Measurements from ENCODE around the gene ZNF473.

DNA sequence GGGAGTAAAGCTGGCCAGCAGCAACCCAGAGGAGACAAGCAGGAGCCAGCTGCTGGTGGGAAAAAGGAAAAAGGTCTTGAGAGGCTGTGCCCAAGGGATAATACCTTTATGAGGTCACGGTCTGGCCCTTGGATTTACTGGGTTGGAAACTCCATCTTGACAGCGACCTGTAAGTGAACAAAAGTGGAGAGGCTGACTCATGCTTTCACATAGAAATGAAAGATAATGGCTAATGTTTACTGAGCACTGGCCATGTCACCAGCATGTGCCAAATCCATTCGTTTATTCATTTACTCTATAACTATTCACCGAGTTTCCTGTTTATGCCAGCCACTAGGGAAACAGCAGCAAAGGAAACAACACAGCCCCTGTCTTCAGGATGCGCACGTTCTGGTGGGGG is 5.3 kb upstream of the ZNF473 start:
- TF ChIP-seq ZNF138 (CRISPR knock-in tag; conservative IDR thresholded peaks at IDR 0.05) (no peak), FOXJ3 (CRISPR knock-in tag; IDR thresholded peaks at IDR 0.05; ENCODE audit: borderline replicate concordance) (no peak), CTCF (IDR thresholded peaks at IDR 0.05) (no peak), NR3C1 (CRISPR knock-in tag; conservative IDR thresholded peaks at IDR 0.05; ENCODE audit: low read depth) (no peak), JUN (CRISPR knock-in tag; IDR thresholded peaks at IDR 0.05) (no peak), ZNF232 (CRISPR knock-in tag; IDR thresholded peaks at IDR 0.05) (no peak), SMAD3 (CRISPR knock-in tag; IDR thresholded peaks at IDR 0.05; ENCODE audit: borderline replicate concordance) (no peak), MAX (CRISPR knock-in tag; IDR thresholded peaks at IDR 0.05) (no peak), STAT6 (CRISPR knock-in tag; conservative IDR thresholded peaks at IDR 0.05; ENCODE audit: low read depth) (no peak)
- TF ChIP-seq, protein P1, sequence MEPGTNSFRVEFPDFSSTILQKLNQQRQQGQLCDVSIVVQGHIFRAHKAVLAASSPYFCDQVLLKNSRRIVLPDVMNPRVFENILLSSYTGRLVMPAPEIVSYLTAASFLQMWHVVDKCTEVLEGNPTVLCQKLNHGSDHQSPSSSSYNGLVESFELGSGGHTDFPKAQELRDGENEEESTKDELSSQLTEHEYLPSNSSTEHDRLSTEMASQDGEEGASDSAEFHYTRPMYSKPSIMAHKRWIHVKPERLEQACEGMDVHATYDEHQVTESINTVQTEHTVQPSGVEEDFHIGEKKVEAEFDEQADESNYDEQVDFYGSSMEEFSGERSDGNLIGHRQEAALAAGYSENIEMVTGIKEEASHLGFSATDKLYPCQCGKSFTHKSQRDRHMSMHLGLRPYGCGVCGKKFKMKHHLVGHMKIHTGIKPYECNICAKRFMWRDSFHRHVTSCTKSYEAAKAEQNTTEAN (CRISPR knock-in tag; IDR thresholded peaks at IDR 0.05): no peak
- TF ChIP-seq, protein P2, sequence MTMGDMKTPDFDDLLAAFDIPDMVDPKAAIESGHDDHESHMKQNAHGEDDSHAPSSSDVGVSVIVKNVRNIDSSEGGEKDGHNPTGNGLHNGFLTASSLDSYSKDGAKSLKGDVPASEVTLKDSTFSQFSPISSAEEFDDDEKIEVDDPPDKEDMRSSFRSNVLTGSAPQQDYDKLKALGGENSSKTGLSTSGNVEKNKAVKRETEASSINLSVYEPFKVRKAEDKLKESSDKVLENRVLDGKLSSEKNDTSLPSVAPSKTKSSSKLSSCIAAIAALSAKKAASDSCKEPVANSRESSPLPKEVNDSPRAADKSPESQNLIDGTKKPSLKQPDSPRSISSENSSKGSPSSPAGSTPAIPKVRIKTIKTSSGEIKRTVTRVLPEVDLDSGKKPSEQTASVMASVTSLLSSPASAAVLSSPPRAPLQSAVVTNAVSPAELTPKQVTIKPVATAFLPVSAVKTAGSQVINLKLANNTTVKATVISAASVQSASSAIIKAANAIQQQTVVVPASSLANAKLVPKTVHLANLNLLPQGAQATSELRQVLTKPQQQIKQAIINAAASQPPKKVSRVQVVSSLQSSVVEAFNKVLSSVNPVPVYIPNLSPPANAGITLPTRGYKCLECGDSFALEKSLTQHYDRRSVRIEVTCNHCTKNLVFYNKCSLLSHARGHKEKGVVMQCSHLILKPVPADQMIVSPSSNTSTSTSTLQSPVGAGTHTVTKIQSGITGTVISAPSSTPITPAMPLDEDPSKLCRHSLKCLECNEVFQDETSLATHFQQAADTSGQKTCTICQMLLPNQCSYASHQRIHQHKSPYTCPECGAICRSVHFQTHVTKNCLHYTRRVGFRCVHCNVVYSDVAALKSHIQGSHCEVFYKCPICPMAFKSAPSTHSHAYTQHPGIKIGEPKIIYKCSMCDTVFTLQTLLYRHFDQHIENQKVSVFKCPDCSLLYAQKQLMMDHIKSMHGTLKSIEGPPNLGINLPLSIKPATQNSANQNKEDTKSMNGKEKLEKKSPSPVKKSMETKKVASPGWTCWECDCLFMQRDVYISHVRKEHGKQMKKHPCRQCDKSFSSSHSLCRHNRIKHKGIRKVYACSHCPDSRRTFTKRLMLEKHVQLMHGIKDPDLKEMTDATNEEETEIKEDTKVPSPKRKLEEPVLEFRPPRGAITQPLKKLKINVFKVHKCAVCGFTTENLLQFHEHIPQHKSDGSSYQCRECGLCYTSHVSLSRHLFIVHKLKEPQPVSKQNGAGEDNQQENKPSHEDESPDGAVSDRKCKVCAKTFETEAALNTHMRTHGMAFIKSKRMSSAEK (CRISPR knock-in tag; IDR thresholded peaks at IDR 0.05; ENCODE audit: borderline replicate concordance): no peak

Measured in WTC11 (cell line).